ENCODE results near the gene RNF222. TPM values are rescaled to one million over a fixed set of nuclear protein-coding genes. Genes with fewer than 3 reads are reported as not detected.
A peak's percentile ranks its signal among the peaks of the same experiment; 100 is the strongest.
"Not testable (repeated sequence)": the region's sequence is repeated elsewhere in the genome, so short reads cannot be mapped to it uniquely, and the experiment has no call there.

The RNF222 gene
- polyA plus RNA-seq, 1 donor from 2014 or later, result 0.08 TPM

- Mint-ChIP-seq H3K4me1 (peaks cover 0 to 3% (median 2%) of the 10 kb centered on the region in 3 donors), H3K4me3 (no peak overlapping the region), H3K9me3 (no peaks in the 10 kb centered on the region), H3K27me3 (peaks cover 22% of the 10 kb centered on the region), H3K27ac (no peak overlapping the region), H3K36me3 (peaks cover 2% of the 10 kb centered on the region)
These were observed 1.4 kb upstream of the RNF222 start for GRCh38 chr17:8398980-8399379.

- H3K36me3 Mint-ChIP-seq, H3K27ac Mint-ChIP-seq, H3K4me1 Mint-ChIP-seq, H3K9me3 Mint-ChIP-seq, H3K4me3 Mint-ChIP-seq: not testable (repeated sequence)
- peaks cover 11% of the 10 kb centered on the region for H3K27me3 Mint-ChIP-seq
These were observed 3.1 kb downstream of the RNF222 start for GRCh38 chr17:8394497-8394896.

- Mint-ChIP-seq H3K27me3 (peaks cover 5% of the 10 kb centered on the region), H3K27ac (peak overlapping the region in 1 of 3 donors; percentile 25), H3K36me3 (no peaks in the 10 kb centered on the region), H3K4me3 (peak overlapping the region in 1 of 4 donors; percentile 79), H3K9me3 (peaks cover 0 to 2% (median 0%) of the 10 kb centered on the region in 3 donors), H3K4me1 (peaks cover 4 to 8% (median 6%) of the 10 kb centered on the region in 3 donors)
These were observed 4.0 kb downstream of the RNF222 start for GRCh38 chr17:8393470-8394231.

- peaks cover 4 to 8% (median 6%) of the 10 kb centered on the region in 3 donors for H3K4me1 Mint-ChIP-seq
- no peak overlapping the region for H3K4me3 Mint-ChIP-seq
- no peak overlapping the region for H3K27ac Mint-ChIP-seq
- peaks cover 2% of the 10 kb centered on the region for H3K27me3 Mint-ChIP-seq
- no peaks in the 10 kb centered on the region for H3K36me3 Mint-ChIP-seq
- peaks cover 0 to 2% (median 0%) of the 10 kb centered on the region in 3 donors for H3K9me3 Mint-ChIP-seq
These were observed 4.8 kb downstream of the RNF222 start for GRCh38 chr17:8392674-8393469.

GRCh38 chr17:8392274-8392673 lies 5.4 kb downstream of the RNF222 start:
- no peak overlapping the region for H3K27ac Mint-ChIP-seq

GRCh38 chr17:8391711-8392110 lies 5.9 kb downstream of the RNF222 start:
- Mint-ChIP-seq H3K36me3 (no peaks in the 10 kb centered on the region), H3K4me3 (no peak overlapping the region), H3K4me1 (peaks cover 4 to 8% (median 6%) of the 10 kb centered on the region in 3 donors), H3K27me3 (peaks cover 2% of the 10 kb centered on the region), H3K27ac (no peak overlapping the region), H3K9me3 (peaks cover 0 to 2% (median 0%) of the 10 kb centered on the region in 3 donors)

More at GRCh38 chr17:8392274-8392673, 5.4 kb downstream of the RNF222 start:
- H3K9me3 Mint-ChIP-seq, result peaks cover 0 to 2% (median 0%) of the 10 kb centered on the region in 3 donors
- H3K36me3 Mint-ChIP-seq, result no peaks in the 10 kb centered on the region
- H3K4me1 Mint-ChIP-seq, result peaks cover 4 to 8% (median 6%) of the 10 kb centered on the region in 3 donors
- no peak overlapping the region for H3K4me3 Mint-ChIP-seq
- H3K27me3 Mint-ChIP-seq, result peaks cover 2% of the 10 kb centered on the region

- Mint-ChIP-seq H3K27ac (no peak overlapping the region), H3K27me3 (no peaks in the 10 kb centered on the region), H3K4me3 (peak overlapping the region in 1 of 4 donors; percentile 53), H3K9me3 (no peaks in the 10 kb centered on the region), H3K36me3 (peaks cover under 1% of the 10 kb centered on the region), H3K4me1 (peaks cover 2 to 12% (median 10%) of the 10 kb centered on the region in 3 donors)
These were observed 9.5 kb downstream of the RNF222 start for GRCh38 chr17:8387914-8388651.

GRCh38 chr17:8386841-8387240 lies 10.8 kb downstream of the RNF222 start:
- Mint-ChIP-seq H3K27ac (peak overlapping the region in 2 of 3 donors; percentile 25 to 90), H3K4me3 (peak overlapping the region in 1 of 4 donors; percentile 84), H3K9me3 (no peaks in the 10 kb centered on the region), H3K36me3 (peaks cover 2% of the 10 kb centered on the region), H3K4me1 (peaks cover 6 to 19% (median 15%) of the 10 kb centered on the region in 3 donors), H3K27me3 (no peaks in the 10 kb centered on the region)

- Mint-ChIP-seq H3K9me3 (no peaks in the 10 kb centered on the region), H3K36me3 (peaks cover 2% of the 10 kb centered on the region), H3K4me1 (peaks cover 15 to 31% (median 28%) of the 10 kb centered on the region in 3 donors), H3K27ac (peak overlapping the region in 2 of 3 donors; percentile 33 to 86), H3K4me3 (peak overlapping the region; percentile 75 to 98 (median 95)), H3K27me3 (no peaks in the 10 kb centered on the region)
These were observed 12.7 kb downstream of the RNF222 start for GRCh38 chr17:8384801-8385378.

- H3K4me1 Mint-ChIP-seq, result peaks cover 24 to 43% (median 37%) of the 10 kb centered on the region in 3 donors
- H3K4me3 Mint-ChIP-seq, result peak within 1 kb of the TSS; percentile 94 to 99 (median 97)
- no peaks in the 10 kb centered on the region for H3K27me3 Mint-ChIP-seq
- H3K27ac Mint-ChIP-seq, result peak within 1 kb of the TSS; percentile 86 to 99 (median 94)
- H3K9me3 Mint-ChIP-seq, result no peaks in the 10 kb centered on the region
- peaks cover 9% of the 10 kb centered on the region for H3K36me3 Mint-ChIP-seq
These were observed 14.3 kb downstream of the RNF222 start, which contains the start of gene RPL26 for GRCh38 chr17:8383143-8383822. Gene RPL26 (minus strand): TSS chr17:8383193. CDS start chr17:8382310, 883 bp downstream.

- Mint-ChIP-seq H3K4me1 (peaks cover 24 to 43% (median 37%) of the 10 kb centered on the region in 3 donors), H3K27me3 (no peaks in the 10 kb centered on the region), H3K27ac (peak overlapping the region; percentile 86 to 99 (median 94)), H3K9me3 (no peaks in the 10 kb centered on the region), H3K4me3 (peak overlapping the region; percentile 94 to 99 (median 97)), H3K36me3 (peaks cover 9% of the 10 kb centered on the region)
These were observed 14.8 kb downstream of the RNF222 start for GRCh38 chr17:8382880-8383142.

GRCh38 chr17:8382052-8382879 lies 15.4 kb downstream of the RNF222 start:
- Mint-ChIP-seq H3K36me3 (peaks cover 9% of the 10 kb centered on the region), H3K4me1 (peaks cover 24 to 47% (median 40%) of the 10 kb centered on the region in 3 donors)

GRCh38 chr17:8380049-8380448 lies 17.6 kb downstream of the RNF222 start:
- Mint-ChIP-seq H3K36me3 (peaks cover 12% of the 10 kb centered on the region), H3K27me3 (no peaks in the 10 kb centered on the region), H3K9me3 (no peaks in the 10 kb centered on the region), H3K4me1 (peaks cover 33 to 54% (median 52%) of the 10 kb centered on the region in 3 donors), H3K27ac (peak overlapping the region in 2 of 3 donors; percentile 57 to 80), H3K4me3 (peak overlapping the region in 3 of 4 donors; percentile 25 to 96 (median 49))

More at GRCh38 chr17:8382052-8382879, 15.4 kb downstream of the RNF222 start:
- Mint-ChIP-seq H3K27me3 (no peaks in the 10 kb centered on the region), H3K27ac (peak overlapping the region; percentile 86 to 99 (median 94)), H3K4me3 (peak overlapping the region; percentile 94 to 99 (median 97)), H3K9me3 (no peaks in the 10 kb centered on the region)

Data from IgD-negative memory B cell (primary cell).